ENCODE measurements around the gene KATNB1. TPM values are rescaled to one million over a fixed set of nuclear protein-coding genes. Genes with fewer than 3 reads are reported as not detected.

KATNB1 gene
- total RNA-seq, 1 experiment from 2014 or later: 60.4 TPM

GRCh38 chr16:57786632-57787518 is 51.3 kb downstream of the KATNB1 start:
- no peak overlapping the region for H3K4me3 Mint-ChIP-seq
- H3K27me3 Mint-ChIP-seq (ENCODE audit: low read depth): no peaks in the 10 kb centered on the region
- ChIA-PET POLR2A (interaction anchor here (0.6 kb wide), 1 partner anchor 96 kb away, joined by 3 read pairs; no protein-coding TSS in a partner anchor), CTCF (interaction anchor here (0.6 to 2.5 kb wide), 7 partner anchors 8 to 197 kb away, joined by 3 to 15 read pairs (median 5); no protein-coding TSS in a partner anchor)
- no peak overlapping the region for H3K27ac Mint-ChIP-seq
- H3K36me3 Mint-ChIP-seq: no peaks in the 10 kb centered on the region
- TF ChIP-seq TEAD1 (CRISPR knock-in tag; IDR thresholded peaks at IDR 0.05) (no peak), CBFB (CRISPR knock-in tag; IDR thresholded peaks at IDR 0.05; ENCODE audit: low read depth) (no peak), NR1H2 (CRISPR knock-in tag; IDR thresholded peaks at IDR 0.05) (no peak), JAZF1 (CRISPR knock-in tag; IDR thresholded peaks at IDR 0.05) (no peak), EMX1 (CRISPR knock-in tag; IDR thresholded peaks at IDR 0.05) (no peak), NR3C1 (CRISPR knock-in tag; conservative IDR thresholded peaks at IDR 0.05; ENCODE audit: low read depth) (no peak), IRF2 (CRISPR knock-in tag; IDR thresholded peaks at IDR 0.05; ENCODE audit: borderline replicate concordance, low read depth) (no peak), CREB1 (CRISPR knock-in tag; IDR thresholded peaks at IDR 0.05) (no peak), FOXK1 (CRISPR knock-in tag; IDR thresholded peaks at IDR 0.05) (no peak), MYBL2 (CRISPR knock-in tag; IDR thresholded peaks at IDR 0.05) (no peak), HMGA2 (CRISPR knock-in tag; IDR thresholded peaks at IDR 0.05) (no peak), NFYB (CRISPR knock-in tag; conservative IDR thresholded peaks at IDR 0.05; ENCODE audit: low read depth) (no peak), STAT6 (CRISPR knock-in tag; conservative IDR thresholded peaks at IDR 0.05; ENCODE audit: low read depth) (no peak), NR2C2 (CRISPR knock-in tag; IDR thresholded peaks at IDR 0.05) (no peak), ZNF532 (CRISPR knock-in tag; IDR thresholded peaks at IDR 0.05; ENCODE audit: borderline replicate concordance) (no peak)
- no peaks in the 10 kb centered on the region for H3K9me3 Mint-ChIP-seq
- ATAC-seq (no peak), DNase-seq (ENCODE audit: low spot score) (no peak)
- peaks cover 6% of the 10 kb centered on the region; the same call in 1 of the 2 replicates for H3K4me1 Mint-ChIP-seq

GRCh38 chr16:57787519-57787905 is 51.9 kb downstream of the KATNB1 start:
- CTCF ChIA-PET: interaction anchor here (0.6 to 2.5 kb wide), 7 partner anchors 8 to 198 kb away, joined by 3 to 15 read pairs (median 5); no protein-coding TSS in a partner anchor
- POLR2A ChIA-PET: interaction anchor here (0.6 kb wide), 1 partner anchor 95 kb away, joined by 3 read pairs; no protein-coding TSS in a partner anchor
- no peaks in the 10 kb centered on the region for H3K36me3 Mint-ChIP-seq
- no peak overlapping the region for H3K4me3 Mint-ChIP-seq
- DNase-seq (ENCODE audit: low spot score): no peak
- TF ChIP-seq NFE2L1 (CRISPR knock-in tag; IDR thresholded peaks at IDR 0.05) (no peak), SMAD3 (CRISPR knock-in tag; IDR thresholded peaks at IDR 0.05; ENCODE audit: borderline replicate concordance) (no peak), GTF2I (CRISPR knock-in tag; conservative IDR thresholded peaks at IDR 0.05) (no peak), TCF7 (CRISPR knock-in tag; IDR thresholded peaks at IDR 0.05; ENCODE audit: low read depth) (no peak), NFATC4 (CRISPR knock-in tag; IDR thresholded peaks at IDR 0.05) (no peak), SP1 (CRISPR knock-in tag; conservative IDR thresholded peaks at IDR 0.05) (no peak), STAT6 (CRISPR knock-in tag; conservative IDR thresholded peaks at IDR 0.05; ENCODE audit: low read depth) (no peak), SOX15 (CRISPR knock-in tag; IDR thresholded peaks at IDR 0.05) (no peak), ELF4 (CRISPR knock-in tag; IDR thresholded peaks at IDR 0.05; ENCODE audit: low read depth) (no peak), FOXP1 (CRISPR knock-in tag; IDR thresholded peaks at IDR 0.05; ENCODE audit: borderline replicate concordance) (no peak)
- no peaks in the 10 kb centered on the region for H3K27me3 Mint-ChIP-seq (ENCODE audit: low read depth)
- no peak for ATAC-seq
- H3K9me3 Mint-ChIP-seq: no peaks in the 10 kb centered on the region
- H3K4me1 Mint-ChIP-seq: no peaks in the 10 kb centered on the region; the same call in 1 of the 2 replicates
- no peak overlapping the region for H3K27ac Mint-ChIP-seq
